ENCODE data around the gene GDPD5.
"Not testable (repeated sequence)": the region's sequence is repeated elsewhere in the genome, so short reads cannot be mapped to it uniquely, and the experiment has no call there.

Gene GDPD5

DNA sequence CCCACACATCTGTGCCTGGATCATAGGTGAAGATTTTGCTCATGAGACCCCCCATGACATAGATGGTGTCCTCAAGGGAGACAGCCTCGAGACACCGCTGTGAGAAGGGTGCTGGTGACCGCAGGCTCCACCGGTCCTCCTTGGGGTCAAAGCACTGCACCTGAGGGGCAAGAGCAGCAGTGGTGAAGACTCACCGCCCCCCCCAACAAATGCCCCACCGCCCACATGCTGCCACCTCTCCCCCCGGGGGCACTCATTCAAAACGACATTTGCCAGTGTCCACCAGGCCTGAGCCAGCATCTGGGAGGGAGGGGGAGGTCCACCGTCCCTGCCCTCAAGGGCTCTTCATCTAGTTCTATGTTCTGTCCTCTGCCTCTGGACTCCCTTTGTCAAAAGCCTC lies 102.0 kb downstream of the GDPD5 start:
- DNase-seq = no peak

DNA sequence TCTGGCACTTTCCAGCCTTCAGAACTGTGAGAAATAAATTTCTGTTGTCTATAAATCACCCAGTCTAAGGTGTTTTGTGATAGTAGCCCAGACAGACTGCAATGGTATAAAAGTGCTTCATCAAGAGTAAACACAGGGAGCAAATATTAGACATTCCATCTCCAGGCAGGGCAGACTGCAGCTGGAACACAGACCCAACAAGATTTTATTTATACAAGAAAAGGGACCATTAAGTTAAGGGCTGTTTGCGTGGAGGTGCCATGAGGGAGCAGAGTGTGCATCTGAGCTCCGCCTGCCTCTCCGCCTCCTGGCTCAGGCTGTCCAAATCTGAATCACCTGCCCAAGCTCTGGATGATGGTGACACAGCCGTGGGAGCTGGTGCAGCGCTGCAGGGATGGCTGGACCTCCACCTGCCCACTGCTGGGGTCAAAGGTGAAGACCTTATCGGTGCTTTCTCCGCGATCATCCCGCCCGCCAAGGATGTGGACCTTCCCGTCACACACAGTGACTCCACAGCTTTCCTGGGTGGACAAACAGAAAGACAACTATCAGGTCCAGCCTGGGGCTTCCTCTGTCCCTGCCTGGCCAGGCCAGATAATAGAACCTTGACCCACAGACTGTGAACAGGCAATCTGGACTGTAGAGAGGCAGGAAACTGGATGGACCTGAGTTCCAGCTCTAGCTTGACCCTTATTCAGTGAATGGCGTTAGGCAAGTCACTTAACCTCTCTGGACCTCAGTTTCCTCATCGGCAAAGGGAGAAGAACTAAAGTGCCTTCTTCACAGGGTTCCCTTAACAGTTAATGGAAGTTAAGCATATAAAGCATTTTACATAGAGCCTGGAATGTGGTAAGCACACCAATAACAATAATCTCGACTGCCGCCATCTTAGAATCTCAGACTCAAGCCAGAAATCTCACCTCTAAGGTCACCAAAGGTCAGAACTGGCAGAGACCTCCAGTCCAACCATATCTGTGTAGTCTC lies 103.2 kb downstream of the GDPD5 start:
- no peak for DNase-seq

DNA sequence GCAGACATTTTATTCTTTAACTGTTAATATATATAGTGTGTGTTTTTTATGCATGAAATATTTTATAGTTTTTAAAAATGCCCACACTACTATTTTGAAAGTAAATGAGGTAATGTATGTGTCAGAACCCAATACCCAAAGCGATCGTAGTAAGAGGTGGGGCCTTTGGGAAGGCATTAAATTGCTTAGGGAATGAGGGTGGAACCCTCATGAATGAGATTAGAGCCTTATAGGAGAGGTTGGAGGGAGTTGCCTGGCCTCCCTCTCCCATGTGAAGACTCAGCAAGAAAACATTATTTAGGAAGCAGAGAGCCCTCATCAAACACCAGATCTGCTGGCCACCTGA lies 103.9 kb downstream of the GDPD5 start:
- DNase-seq = no peak

DNA sequence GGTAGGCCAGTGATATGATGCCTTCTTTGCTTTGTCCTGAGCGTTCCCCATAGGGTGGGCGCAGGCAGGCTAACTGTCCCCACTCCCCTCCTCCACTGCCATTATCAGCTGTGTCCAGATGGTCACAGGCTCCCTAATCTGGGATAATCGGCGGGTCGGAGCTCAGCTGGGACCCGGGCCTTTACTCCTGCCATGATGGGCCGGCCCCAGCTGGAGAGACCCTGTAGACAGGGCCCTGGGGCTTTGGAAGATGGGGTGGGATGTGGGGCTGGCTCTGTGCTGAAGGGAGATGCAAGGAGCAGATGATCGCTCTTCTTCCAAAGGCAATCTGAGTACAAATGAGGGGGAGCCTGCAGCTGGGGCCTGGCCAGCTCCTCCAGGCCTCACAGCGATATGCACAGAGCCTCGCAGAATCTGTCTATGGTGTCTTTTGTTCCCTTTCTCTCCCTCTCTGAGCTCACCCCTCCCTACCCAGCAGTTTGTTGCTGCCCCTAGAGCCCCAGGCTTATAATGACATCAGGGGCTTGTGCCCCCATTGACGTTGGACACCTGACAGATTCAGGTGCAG lies 104.6 kb downstream of the GDPD5 start:
- no peak for DNase-seq

DNA sequence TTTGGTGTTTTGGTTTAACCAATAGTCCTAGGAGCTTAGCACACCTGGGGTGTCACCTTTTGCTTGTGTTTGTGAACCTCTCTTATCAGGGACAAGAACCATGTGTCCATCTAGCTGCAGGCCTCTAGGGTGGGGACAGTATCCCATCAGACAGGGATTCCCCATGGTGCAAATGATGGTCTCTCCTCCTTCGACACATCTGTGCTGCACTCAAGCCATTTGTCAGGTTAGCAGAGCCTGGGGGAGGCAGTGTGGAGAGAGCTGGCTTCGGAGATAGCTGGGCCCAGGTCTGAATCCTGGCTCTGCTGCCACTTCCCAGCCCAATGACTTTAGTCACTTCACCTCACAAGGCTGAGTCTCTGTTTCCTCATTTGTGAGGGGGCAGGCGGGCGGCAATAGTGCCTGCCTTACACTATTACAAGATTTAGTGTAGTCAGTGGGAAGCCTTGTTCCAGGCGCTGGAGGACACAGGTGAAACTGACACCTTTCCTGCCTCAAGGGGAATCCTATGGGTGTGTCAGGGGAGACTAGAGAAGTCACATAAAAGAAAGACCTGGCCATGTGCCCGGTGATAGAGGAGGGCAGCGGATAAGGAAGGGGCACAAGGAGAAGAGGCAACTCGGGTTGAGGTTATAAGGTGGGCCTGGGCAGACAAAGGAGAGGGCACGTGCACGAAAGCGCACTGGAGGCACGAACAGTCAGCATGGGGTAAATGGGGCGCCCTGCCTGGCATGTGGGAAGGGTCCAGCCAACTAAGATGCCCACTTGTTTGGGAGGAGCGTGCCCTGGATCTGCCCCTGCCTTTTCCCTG lies 105.3 kb downstream of the GDPD5 start:
- no peak for DNase-seq

DNA sequence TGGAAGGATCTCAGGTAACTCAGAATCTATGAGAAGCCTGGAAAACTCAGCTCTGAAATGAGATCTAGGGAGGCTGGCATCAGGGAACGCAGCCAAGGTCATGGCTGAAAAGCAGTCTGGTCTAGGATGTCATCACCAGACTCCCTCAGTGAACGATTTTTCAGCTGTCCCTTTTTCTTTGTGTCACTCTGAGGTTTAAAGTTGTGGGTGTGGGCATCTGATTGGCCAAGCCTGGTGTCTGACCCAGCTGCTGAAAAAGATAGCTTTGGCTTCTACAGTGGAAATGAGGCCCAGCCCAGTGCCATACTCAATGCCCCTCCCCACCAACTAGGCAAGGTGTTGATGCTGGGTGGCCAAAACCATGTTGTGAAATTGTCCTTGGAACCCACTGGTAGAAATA lies 111.9 kb downstream of the GDPD5 start:
- no peak for DNase-seq

DNA sequence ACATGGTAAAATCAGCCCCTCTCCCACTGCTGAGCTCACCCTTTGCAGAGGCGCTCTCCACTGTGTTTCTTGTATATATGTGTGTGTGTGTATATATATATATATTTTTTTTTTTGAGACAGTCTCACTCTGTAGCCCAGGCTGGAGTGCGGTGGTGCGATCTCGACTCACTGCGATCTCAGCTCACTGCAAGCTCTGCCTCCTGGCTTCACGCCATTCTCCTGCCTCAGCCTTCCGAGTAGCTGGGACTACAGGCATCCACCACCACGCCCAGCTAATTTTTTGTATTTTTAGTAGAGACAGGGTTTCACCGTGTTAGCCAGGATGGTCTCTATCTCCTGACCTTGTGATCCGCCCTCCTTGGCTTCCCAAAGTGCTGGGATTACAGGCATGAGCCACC lies 112.6 kb downstream of the GDPD5 start:
- not testable (repeated sequence) for DNase-seq

DNA sequence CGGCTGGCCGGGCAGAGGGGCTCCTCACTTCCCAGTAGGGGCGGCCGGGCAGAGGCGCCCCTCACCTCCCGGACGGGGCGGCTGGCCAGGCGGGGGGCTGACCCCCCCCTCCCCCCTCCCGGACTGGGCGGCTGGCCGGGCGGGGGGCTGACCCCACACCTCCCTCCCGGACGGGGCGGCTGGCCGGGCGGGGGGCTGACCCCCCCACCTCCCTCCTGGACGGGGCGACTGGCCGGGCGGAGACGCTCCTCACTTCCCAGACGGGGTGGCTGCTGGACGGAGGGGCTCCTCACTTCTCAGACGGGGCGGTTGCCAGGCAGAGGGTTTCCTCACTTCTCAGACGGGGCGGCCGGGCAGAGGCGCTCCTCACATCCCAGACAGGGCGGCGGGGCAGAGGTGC lies 115.8 kb downstream of the GDPD5 start:
- not testable (repeated sequence) for DNase-seq

DNA sequence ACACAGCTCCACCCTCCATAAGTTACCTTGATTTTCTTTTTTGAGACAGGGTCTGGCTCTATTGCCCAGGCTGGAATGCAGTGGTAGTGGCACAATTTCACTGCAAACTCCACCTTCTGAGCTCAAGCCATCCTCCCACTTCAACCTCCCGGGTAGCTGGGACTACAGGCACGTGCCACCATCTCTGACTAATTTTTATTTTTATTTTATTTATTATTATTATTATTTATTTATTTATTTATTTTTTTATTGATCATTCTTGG lies 116.9 kb downstream of the GDPD5 start:
- DNase-seq = no peak

DNA sequence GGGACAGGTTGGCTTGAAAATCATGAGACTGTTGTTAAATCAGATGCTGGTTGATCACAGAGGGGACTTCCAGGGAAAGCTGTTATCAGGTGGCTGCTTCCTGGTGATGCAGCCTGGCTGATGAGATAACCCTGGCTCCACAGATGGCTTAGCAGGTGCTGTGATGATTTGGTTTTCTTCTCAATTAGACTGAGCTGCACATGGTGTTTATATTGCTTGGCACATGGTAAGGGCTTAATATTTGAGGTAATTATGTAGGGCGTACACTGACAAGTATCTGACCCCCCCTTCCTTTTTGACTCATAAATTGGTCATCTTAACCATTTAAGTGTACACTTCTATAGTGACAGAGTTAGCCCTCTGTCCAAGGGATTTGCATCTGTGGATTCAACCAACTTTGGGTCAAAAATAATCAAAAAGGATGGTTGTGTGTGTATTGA lies 119.4 kb downstream of the GDPD5 start:
- DNase-seq = no peak

DNA sequence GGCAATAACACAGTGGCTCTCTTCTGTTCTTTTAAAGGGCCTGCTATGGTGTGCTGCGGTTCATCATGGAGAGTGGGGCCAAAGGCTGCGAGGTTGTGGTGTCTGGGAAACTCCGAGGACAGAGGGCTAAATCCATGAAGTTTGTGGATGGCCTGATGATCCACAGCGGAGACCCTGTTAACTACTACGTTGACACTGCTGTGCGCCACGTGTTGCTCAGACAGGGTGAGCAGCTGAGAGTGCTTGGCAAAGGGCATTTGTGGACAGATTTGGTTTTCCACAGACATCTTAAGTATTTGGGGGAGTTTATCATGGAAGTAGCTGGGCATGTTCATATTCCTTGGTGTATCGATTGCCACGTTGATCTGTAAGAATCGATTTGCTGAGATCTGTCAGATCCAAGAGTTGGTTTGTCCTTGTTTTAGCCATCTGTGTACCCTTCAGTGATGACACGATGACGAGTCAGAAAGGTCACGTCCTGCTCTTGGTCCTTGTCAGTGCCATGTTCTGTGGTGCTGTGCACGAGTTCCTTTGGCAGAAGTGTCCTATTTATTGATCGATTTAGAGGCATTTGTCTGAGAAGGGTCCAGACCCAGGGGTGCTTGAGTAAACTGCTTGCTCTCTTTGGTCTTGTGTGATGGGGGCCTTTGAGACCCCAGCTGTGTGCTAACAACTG lies 121.6 kb downstream of the GDPD5 start:
- peak; percentile 44 to 50 for DNase-seq

DNA sequence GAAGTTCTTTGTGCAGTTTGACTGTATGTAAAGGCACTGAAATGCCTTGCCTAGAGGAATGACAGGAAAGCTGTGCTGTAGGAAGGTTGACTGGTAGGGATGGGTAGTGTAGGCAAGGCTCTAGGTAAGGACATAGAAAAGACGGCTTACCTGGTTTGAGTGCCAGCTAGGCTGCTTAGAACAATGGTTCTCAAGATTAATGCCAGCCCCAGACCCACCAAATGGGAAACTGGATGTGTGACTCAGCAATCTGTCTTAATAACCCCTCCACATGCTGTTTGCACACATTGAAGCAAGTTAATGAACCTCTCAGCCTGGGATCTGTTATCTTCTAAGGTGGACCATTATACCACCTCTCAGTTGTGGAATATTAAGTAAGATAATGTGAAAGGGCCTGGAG lies 122.7 kb downstream of the GDPD5 start:
- no peak for DNase-seq

DNA sequence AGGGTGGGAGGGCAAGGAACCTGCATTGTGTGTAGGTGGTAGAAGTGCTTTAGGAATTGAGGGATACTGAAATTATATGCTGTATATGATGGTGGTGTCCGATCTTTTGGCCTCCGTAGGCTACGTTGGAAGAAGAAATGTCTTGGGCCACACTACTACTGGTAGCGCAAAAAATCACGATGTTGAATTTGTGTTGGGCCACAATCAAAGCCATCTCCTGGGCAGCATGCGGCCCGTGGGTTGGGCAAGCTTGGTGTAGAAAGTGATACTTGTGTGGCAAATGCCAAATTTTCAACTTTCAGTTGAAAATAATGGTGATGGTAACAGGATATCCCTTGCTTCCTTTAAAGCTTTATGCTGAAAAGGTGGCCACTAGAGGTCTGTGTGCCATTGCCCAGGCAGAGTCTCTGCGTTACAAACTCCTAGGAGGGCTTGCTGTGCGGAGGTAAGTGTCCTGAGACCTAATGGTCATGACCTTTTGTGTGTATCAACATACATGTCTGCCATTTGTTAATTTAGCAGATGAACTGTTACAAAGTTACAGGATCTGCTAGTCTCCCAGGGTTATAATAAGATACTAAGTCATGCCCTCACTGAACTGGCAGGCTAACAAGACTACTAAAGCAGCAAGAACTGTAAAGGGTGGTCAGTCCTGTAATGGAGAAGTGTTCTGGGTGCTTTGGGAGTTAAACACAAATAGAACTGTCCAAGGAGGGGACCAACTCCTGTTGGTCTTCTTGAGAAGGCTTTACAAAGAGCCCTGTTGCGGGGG lies 123.6 kb downstream of the GDPD5 start:
- DNase-seq = no peak

DNA sequence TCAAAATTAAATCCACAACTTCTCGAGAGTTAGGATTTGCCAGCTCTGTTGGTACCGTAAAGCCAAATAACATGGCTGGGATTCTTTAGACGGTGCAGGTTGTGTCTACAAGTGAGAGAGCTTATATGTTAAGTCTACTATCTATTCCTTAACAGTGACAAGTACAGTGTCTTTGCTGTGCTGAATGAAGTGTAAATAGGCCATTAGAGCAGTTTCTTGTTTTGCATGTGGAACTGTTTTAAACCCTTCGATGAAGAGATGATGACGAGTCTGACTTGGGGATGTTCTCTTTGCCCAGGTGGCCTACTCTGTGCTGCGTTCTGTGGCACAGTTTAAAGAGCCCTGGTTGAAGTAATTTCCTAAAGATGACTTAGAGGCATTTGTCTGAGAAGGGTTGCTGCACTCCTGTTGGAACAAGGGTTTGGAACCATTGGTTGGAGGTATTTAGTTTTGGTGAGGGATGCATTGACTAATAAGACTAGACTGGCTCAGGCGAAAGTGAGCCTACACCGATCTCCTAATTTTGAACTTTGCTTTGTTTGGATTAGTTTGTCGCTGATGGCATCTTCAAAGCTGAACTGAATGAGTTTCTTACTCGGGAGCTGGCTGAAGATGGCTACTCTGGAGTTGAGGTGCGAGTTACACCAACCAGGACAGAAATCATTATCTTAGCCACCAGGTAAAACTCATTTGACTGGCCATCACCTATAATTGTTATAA lies 125.4 kb downstream of the GDPD5 start:
- peak; percentile 37 to 48 for DNase-seq

DNA sequence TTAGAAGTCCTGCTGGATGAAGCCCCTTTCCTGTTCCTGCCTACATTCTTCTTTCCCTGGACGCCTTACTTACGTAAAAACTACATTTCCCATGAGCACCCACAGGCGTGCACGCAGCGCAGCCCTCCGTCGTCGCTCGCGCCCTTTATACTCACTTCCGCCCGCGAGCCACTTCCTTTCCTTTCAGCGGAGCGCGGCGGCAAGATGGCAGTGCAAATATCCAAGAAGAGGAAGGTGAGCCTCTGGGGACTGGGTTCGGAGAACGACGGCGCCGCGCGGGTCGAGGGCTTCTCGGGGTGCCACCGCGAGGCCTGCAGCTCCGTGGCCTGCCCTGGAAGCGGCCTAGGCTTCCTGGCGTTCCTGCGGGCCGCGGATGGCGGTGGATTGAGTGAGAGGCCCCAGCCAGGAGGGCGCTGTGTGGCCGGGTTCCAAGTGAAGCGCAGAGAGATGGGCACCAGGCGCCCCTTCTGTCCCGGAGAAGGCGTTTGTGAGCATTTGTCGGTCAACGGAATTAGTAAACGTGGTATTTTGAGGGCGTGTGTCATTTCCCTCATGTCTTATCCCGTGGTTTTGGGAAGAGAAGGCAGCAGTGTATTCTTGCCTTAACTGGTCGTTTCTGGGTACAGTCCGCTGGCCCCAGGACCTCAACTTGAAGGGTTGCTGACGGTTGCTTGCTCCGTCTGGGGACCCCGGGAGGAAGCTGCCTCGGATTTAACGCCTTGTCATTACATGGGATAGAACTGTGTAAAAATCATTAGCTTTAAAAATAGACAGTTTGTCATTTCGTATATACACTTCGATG lies 126.2 kb downstream of the GDPD5 start, which contains the start of gene RPS3:
Gene RPS3, plus strand, starts transcription at position 175 of the 802 bp plus-strand sequence. Its CDS starts 30 bp downstream, at position 205.
- peak; percentile 93 for DNase-seq

DNA sequence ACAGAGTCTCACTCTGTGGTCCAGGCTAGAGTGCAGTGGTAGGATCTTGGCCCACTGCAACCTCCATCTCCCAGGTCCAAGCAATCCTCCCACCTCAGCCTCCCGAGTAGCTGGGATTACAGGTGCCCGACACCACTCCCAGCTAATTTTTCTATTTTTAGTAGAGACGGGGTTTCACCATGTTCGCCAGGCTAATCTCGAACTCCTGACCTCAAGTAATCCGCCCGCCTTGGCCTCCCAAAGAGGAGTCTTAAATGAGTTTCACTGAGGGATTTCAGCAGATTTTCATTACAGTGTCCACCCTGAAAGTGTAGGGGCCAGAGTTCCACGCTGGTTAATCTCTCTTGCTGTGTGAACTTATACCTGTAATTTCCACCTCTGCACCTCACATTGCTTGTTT lies 126.8 kb downstream of the GDPD5 start:
- no peak for DNase-seq

DNA sequence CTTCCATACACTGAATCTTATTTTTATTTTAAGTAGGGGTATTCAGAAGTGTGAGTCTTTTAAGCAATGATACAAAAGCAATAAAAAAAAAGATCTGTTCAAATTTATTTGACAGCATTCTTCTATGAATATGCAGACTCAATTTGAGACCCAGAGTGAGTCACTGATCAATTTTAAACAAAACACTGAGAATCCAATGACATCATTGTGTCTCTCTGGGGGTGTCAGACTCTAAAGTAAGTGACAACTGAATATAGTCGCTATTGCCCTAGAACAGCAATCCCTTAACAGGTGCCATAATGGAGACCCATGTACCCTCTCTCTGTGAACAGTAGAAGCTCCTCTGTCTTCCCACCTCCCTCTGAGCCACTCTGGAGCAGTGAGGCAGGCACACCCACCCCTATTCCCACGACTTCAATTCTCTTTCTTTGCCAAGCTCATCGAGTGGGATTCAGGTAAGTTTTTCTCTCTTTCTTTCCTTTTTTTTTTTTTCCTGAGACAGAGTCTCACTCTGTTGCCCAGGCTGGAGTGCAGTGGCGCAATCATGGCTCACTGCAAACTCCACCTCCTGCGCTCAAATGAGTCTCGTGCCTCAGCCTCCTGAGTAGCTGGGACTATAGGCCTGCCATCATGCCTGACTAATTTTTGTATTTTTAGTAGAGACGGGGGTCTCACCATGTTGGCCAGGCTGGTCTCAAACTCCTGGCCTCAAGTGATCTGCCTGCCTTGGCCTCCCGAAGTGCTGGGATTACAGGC lies 131.5 kb downstream of the GDPD5 start:
- DNase-seq = no peak

DNA sequence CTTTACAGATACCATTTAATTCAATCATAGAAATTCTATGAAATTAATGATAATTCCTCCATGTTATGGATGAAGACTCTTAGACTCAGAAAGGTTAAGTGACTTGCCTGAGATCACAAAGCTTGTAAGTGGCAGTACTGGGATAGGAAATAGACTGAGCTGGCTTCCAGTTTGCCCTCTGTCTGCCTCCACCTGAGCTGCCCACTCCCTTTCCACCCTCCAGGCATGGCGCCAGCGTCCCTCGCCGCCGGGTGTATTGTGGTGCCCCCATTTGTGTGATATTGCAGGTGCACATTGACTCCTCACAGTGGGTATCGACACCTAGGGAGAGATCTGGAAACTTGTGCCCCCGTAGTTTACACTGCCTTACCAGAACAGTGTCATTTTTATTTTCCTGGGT lies 135.8 kb downstream of the GDPD5 start:
- no peak for DNase-seq

DNA sequence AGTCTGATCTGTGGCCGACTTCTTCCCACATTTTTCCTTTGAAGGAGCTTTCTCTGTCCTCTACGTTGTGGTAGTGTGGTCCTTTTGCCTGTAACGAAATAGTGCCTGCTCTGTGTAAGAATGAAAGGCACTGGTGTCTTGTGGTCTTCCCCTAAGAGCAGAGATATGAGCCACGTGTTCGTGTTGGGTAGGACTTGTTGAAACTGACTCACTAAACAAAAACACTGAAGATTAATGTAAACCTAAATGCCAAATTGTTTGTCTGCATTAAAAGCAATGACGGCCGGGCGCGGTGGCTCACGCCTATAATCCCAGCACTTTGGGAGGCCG lies 136.5 kb downstream of the GDPD5 start:
- DNase-seq = no peak
